ENCODE results near the gene CYP8B1.
A peak's percentile ranks its signal among the peaks of the same experiment; 100 is the strongest.

CYP8B1 gene

GRCh38 chr3:42880601-42881451 is 5.1 kb upstream of the CYP8B1 start:
- no peaks in the 10 kb centered on the region for H3K36me3 ChIP-seq (ENCODE audit: insufficient read depth, low read length)
- H3K79me2 ChIP-seq (ENCODE audit: insufficient read depth, low read length): no peaks in the 10 kb centered on the region
- peak overlapping the region; percentile 86 for H3K4me2 ChIP-seq (ENCODE audit: low read length)
- peaks cover 11% of the 10 kb centered on the region for H3K4me1 ChIP-seq (ENCODE audit: insufficient read depth, low read length, severe bottlenecking)
- H4K20me1 ChIP-seq (ENCODE audit: insufficient read depth, low read length): no peaks in the 10 kb centered on the region
- no peak for TF ChIP-seq EZH2 (IDR thresholded peaks at IDR 0.05; ENCODE audit: borderline replicate concordance, low read length)
- TF ChIP-seq, protein P1, sequence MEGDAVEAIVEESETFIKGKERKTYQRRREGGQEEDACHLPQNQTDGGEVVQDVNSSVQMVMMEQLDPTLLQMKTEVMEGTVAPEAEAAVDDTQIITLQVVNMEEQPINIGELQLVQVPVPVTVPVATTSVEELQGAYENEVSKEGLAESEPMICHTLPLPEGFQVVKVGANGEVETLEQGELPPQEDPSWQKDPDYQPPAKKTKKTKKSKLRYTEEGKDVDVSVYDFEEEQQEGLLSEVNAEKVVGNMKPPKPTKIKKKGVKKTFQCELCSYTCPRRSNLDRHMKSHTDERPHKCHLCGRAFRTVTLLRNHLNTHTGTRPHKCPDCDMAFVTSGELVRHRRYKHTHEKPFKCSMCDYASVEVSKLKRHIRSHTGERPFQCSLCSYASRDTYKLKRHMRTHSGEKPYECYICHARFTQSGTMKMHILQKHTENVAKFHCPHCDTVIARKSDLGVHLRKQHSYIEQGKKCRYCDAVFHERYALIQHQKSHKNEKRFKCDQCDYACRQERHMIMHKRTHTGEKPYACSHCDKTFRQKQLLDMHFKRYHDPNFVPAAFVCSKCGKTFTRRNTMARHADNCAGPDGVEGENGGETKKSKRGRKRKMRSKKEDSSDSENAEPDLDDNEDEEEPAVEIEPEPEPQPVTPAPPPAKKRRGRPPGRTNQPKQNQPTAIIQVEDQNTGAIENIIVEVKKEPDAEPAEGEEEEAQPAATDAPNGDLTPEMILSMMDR (IDR thresholded peaks at IDR 0.05; ENCODE audit: low read length): peak; percentile 77
- no peaks in the 10 kb centered on the region for H3F3A ChIP-seq (ENCODE audit: insufficient read depth, low read length)
- peaks cover 4% of the 10 kb centered on the region; the same call in 1 of the 2 replicates for H3K27me3 ChIP-seq (ENCODE audit: insufficient read depth, low read length)
- no peaks in the 10 kb centered on the region for H3K9me2 ChIP-seq (ENCODE audit: low read depth, low read length)
- H3K4me3 ChIP-seq (ENCODE audit: low read depth, low read length, poor library complexity, severe bottlenecking): peak overlapping the region; percentile 66
- H2AFZ ChIP-seq (ENCODE audit: low read length): peak overlapping the region; percentile 45
- H3K9me3 ChIP-seq (ENCODE audit: low read length): no peaks in the 10 kb centered on the region
- no peak overlapping the region for H3K27ac ChIP-seq (ENCODE audit: low read depth, low read length, poor library complexity, severe bottlenecking)
- H3K9ac ChIP-seq (ENCODE audit: low read length): peak overlapping the region; percentile 76

GRCh38 chr3:42880183-42880582 is 4.5 kb upstream of the CYP8B1 start:
- Histone ChIP-seq H3F3A (ENCODE audit: insufficient read depth, low read length) (no peaks in the 10 kb centered on the region), H3K27me3 (ENCODE audit: insufficient read depth, low read length) (peaks cover 4% of the 10 kb centered on the region; the same call in 1 of the 2 replicates), H3K79me2 (ENCODE audit: insufficient read depth, low read length) (no peaks in the 10 kb centered on the region), H3K9me3 (ENCODE audit: low read length) (no peaks in the 10 kb centered on the region), H3K36me3 (ENCODE audit: insufficient read depth, low read length) (no peaks in the 10 kb centered on the region), H2AFZ (ENCODE audit: low read length) (no peak overlapping the region), H3K9me2 (ENCODE audit: low read depth, low read length) (no peaks in the 10 kb centered on the region), H4K20me1 (ENCODE audit: insufficient read depth, low read length) (no peaks in the 10 kb centered on the region), H3K4me1 (ENCODE audit: insufficient read depth, low read length, severe bottlenecking) (peaks cover 11% of the 10 kb centered on the region), H3K27ac (ENCODE audit: low read depth, low read length, poor library complexity, severe bottlenecking) (no peak overlapping the region), H3K9ac (ENCODE audit: low read length) (peak overlapping the region; percentile 76; the same call in 1 of the 2 replicates), H3K4me2 (ENCODE audit: low read length) (peak overlapping the region; percentile 86), H3K4me3 (ENCODE audit: low read depth, low read length, poor library complexity, severe bottlenecking) (peak overlapping the region; percentile 66)
- TF ChIP-seq, protein P1 (IDR thresholded peaks at IDR 0.05; ENCODE audit: low read length): no peak
- TF ChIP-seq EZH2 (IDR thresholded peaks at IDR 0.05; ENCODE audit: borderline replicate concordance, low read length): no peak

DNA sequence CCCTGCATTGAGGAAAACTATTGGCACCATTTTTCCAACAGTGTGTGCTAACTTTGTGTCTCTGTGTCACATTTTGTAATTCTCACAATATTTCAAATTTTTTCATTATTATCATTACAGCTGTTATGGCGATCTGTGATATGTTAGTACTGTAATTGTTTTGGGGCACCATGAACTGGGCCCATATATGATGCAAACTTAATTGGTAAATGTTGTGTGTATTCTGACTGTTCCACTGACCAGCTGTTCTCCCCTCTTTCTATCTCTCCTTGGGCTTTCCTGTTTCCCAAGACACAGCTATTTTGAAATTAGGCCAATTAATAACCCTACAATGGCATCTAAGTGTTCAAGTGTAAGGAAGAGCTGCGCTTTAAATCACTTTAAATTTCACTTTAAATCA is 2.2 kb upstream of the CYP8B1 start:
- Histone ChIP-seq H3K79me2 (ENCODE audit: insufficient read depth, low read length) (no peaks in the 10 kb centered on the region), H3K9me3 (ENCODE audit: low read length) (no peaks in the 10 kb centered on the region), H3K27me3 (ENCODE audit: insufficient read depth, low read length) (peaks cover 4% of the 10 kb centered on the region; the same call in 1 of the 2 replicates), H3K9me2 (ENCODE audit: low read depth, low read length) (no peaks in the 10 kb centered on the region), H4K20me1 (ENCODE audit: insufficient read depth, low read length) (no peaks in the 10 kb centered on the region), H3K9ac (ENCODE audit: low read length) (no peak overlapping the region), H3K4me3 (ENCODE audit: low read depth, low read length, poor library complexity, severe bottlenecking) (no peak overlapping the region), H3K36me3 (ENCODE audit: insufficient read depth, low read length) (no peaks in the 10 kb centered on the region), H3F3A (ENCODE audit: insufficient read depth, low read length) (no peaks in the 10 kb centered on the region), H2AFZ (ENCODE audit: low read length) (no peak overlapping the region), H3K4me2 (ENCODE audit: low read length) (no peak overlapping the region), H3K27ac (ENCODE audit: low read depth, low read length, poor library complexity, severe bottlenecking) (no peak overlapping the region), H3K4me1 (ENCODE audit: insufficient read depth, low read length, severe bottlenecking) (peaks cover 11% of the 10 kb centered on the region)
- TF ChIP-seq, protein P1 (IDR thresholded peaks at IDR 0.05; ENCODE audit: low read length): no peak
- TF ChIP-seq EZH2 (IDR thresholded peaks at IDR 0.05; ENCODE audit: borderline replicate concordance, low read length): no peak

Measured in OCI-LY1 (cell line).